Globus pallidus (tissue), 1 donor: Measurements from ENCODE around the gene POLE.

Source experiments
- DNase-seq: peaks from one replicate; pipeline ENCODE4 v3.0.0-alpha.2; 2015; ENCODE audit warnings: low spot score

POLE gene

GRCh38 chr12:132651444-132652100 is 35.6 kb downstream of the POLE start:
- no peak for DNase-seq

- DNase-seq, result no peak
Observed at GRCh38 chr12:132649226-132649945, 37.8 kb downstream of the POLE start.

- DNase-seq, result no peak
Observed at GRCh38 chr12:132648616-132649225, 38.4 kb downstream of the POLE start.

GRCh38 chr12:132647858-132648257 is 39.3 kb downstream of the POLE start:
- DNase-seq, result no peak

GRCh38 chr12:132646850-132647249 is 40.3 kb downstream of the POLE start:
- no peak for DNase-seq

- no peak for DNase-seq
Observed at GRCh38 chr12:132642846-132643835, 44.0 kb downstream of the POLE start.

- DNase-seq, result no peak
Observed at GRCh38 chr12:132641811-132642650, 45.1 kb downstream of the POLE start.

GRCh38 chr12:132640936-132641335 is 46.2 kb downstream of the POLE start:
- DNase-seq, result no peak

GRCh38 chr12:132639956-132640520 is 47.1 kb downstream of the POLE start:
- no peak for DNase-seq

GRCh38 chr12:132638541-132639408 is 48.4 kb downstream of the POLE start:
- DNase-seq, result no peak

- no peak for DNase-seq
Observed at GRCh38 chr12:132637811-132638210, 49.3 kb downstream of the POLE start.

- no peak for DNase-seq
Observed at GRCh38 chr12:132635076-132635955, 51.8 kb downstream of the POLE start.

GRCh38 chr12:132634411-132634990 is 52.6 kb downstream of the POLE start:
- DNase-seq, result no peak

- no peak for DNase-seq
Observed at GRCh38 chr12:132633901-132634300, 53.2 kb downstream of the POLE start.

- DNase-seq, result no peak
Observed at GRCh38 chr12:132633398-132633797, 53.7 kb downstream of the POLE start.

- no peak for DNase-seq
Observed at GRCh38 chr12:132632521-132633228, 54.5 kb downstream of the POLE start.

GRCh38 chr12:132631666-132632065 is 55.5 kb downstream of the POLE start:
- DNase-seq, result no peak

- no peak for DNase-seq
Observed at GRCh38 chr12:132630672-132631071, 56.5 kb downstream of the POLE start.
